HCT116 (cell line): ENCODE measurements around the gene NAA40.

Experiments
- ATF3 ChIP-seq: IDR thresholded peaks from 2 replicates; pipeline ENCODE4 v1.6.1; 2012
- CEBPB ChIP-seq: IDR thresholded peaks from 2 replicates; pipeline ENCODE4 v1.6.1; 2012; ENCODE audit warnings: low read depth
- POLR2A ChIP-seq: IDR thresholded peaks from 2 replicates; pipeline ENCODE4 v1.7.0; 2011; ENCODE audit warnings: borderline replicate concordance; ENCODE audit not compliant: insufficient read depth, insufficient read length; ENCODE audit errors: extremely low read depth
- TF ChIP-seq, protein P1 (sequence below), 3 experiments: fragments of 200-600 bp in 1 of 3; sonication (generic) in 1 of 3; IDR thresholded peaks in 2 of 3; conservative IDR thresholded peaks in 1 of 3; 2 replicates each; pipeline ENCODE4 v1.5.1; 2012 to 2017; ENCODE audit warnings: low read depth in 2 of 3, low read length in 2 of 3, antibody characterized with exemption in 1 of 3, borderline replicate concordance in 1 of 3, control low read depth in 1 of 3, mild to moderate bottlenecking in 1 of 3, mixed read lengths in 1 of 3, mixed run types in 1 of 3, moderate library complexity in 1 of 3; ENCODE audit not compliant: insufficient read depth in 1 of 3

- no peak for TF ChIP-seq POLR2A
- TF ChIP-seq, protein P1, sequence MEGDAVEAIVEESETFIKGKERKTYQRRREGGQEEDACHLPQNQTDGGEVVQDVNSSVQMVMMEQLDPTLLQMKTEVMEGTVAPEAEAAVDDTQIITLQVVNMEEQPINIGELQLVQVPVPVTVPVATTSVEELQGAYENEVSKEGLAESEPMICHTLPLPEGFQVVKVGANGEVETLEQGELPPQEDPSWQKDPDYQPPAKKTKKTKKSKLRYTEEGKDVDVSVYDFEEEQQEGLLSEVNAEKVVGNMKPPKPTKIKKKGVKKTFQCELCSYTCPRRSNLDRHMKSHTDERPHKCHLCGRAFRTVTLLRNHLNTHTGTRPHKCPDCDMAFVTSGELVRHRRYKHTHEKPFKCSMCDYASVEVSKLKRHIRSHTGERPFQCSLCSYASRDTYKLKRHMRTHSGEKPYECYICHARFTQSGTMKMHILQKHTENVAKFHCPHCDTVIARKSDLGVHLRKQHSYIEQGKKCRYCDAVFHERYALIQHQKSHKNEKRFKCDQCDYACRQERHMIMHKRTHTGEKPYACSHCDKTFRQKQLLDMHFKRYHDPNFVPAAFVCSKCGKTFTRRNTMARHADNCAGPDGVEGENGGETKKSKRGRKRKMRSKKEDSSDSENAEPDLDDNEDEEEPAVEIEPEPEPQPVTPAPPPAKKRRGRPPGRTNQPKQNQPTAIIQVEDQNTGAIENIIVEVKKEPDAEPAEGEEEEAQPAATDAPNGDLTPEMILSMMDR (IDR thresholded peaks at IDR 0.05 in 2 of 3, conservative IDR thresholded peaks at IDR 0.05 in 1 of 3; ENCODE audit: borderline replicate concordance in 1 of 3, insufficient read depth in 1 of 3, low read depth in 2 of 3, low read length in 2 of 3) = no peak
- no peak for TF ChIP-seq ATF3
- no peak for TF ChIP-seq CEBPB
Observed at GRCh38 chr11:63993100-63993499, 54.3 kb downstream of the NAA40 start.
